ENCODE measurements around the gene TRIM17. TPM values are rescaled to one million over a fixed set of nuclear protein-coding genes. Genes with fewer than 3 reads are reported as not detected.

Gene TRIM17
- total and polyA plus RNA-seq, 9 donors, result 0.72 to 10.0 (median 3.0) TPM

DNA sequence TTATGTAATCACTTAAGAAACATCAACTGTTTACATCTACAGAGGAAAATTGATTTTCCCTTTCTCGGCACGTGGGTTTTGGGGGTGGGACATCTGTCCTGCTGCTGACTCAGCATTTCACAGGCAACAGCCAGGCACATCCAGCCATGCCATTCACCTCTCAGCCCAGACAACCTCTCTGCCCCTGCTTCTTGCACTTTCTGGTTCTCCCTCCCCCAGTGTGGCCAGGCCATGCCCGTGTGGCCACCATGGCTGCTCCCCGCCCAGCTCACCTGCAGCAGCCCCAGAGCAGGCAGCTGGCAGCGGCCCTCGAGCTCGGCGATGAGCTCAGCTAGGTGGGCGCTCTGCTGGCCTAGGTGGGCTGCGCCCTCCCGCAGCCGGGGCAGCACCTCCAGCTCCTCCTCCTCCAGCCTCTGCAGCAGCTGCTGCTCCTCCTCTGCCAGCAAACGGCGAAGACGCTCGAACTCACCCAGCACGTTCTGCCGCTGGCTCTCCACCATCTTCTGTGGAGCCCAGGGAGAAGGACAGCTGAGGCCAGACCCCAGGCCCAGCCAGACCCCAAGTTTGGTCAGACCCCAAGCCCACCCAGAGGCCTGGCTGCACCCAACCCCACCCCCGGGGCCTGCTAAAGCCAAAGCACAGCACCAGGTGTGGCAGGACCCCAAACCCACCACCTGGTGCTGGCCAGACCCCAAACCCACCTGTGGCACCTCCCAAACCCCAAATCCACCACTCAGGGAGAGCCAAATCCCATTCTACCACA is 15.8 kb downstream of the TRIM17 start:
- H3K27me3 ChIP-seq, result no peaks in the 10 kb centered on the region
- DNase-seq, result peak in 1 of 5 donors; percentile 12
- TF ChIP-seq, protein P1, sequence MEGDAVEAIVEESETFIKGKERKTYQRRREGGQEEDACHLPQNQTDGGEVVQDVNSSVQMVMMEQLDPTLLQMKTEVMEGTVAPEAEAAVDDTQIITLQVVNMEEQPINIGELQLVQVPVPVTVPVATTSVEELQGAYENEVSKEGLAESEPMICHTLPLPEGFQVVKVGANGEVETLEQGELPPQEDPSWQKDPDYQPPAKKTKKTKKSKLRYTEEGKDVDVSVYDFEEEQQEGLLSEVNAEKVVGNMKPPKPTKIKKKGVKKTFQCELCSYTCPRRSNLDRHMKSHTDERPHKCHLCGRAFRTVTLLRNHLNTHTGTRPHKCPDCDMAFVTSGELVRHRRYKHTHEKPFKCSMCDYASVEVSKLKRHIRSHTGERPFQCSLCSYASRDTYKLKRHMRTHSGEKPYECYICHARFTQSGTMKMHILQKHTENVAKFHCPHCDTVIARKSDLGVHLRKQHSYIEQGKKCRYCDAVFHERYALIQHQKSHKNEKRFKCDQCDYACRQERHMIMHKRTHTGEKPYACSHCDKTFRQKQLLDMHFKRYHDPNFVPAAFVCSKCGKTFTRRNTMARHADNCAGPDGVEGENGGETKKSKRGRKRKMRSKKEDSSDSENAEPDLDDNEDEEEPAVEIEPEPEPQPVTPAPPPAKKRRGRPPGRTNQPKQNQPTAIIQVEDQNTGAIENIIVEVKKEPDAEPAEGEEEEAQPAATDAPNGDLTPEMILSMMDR (IDR thresholded peaks at IDR 0.05), result no peak
- TF ChIP-seq EP300 (IDR thresholded peaks at IDR 0.05) (no peak), POLR2A (IDR thresholded peaks at IDR 0.05) (no peak)
- H3K36me3 ChIP-seq, result no peaks in the 10 kb centered on the region
- intact Hi-C loops (cut with DNase I), result loop anchor here in 1 of 4 donors (10.0 kb wide), 1 partner anchor 236 kb away; the partner anchor contains the start of gene IBA57
- peaks cover 10% of the 10 kb centered on the region for H3K4me1 ChIP-seq (ENCODE audit: insufficient read depth)
- no peaks in the 10 kb centered on the region for H3K9me3 ChIP-seq
- no peak overlapping the region for H3K27ac ChIP-seq
- no peak overlapping the region for H3K4me3 ChIP-seq
- WGBS, 3 donors, result 82 to 86% (median 85%) methylated on average over 19 of the region's 19 CpGs

DNA sequence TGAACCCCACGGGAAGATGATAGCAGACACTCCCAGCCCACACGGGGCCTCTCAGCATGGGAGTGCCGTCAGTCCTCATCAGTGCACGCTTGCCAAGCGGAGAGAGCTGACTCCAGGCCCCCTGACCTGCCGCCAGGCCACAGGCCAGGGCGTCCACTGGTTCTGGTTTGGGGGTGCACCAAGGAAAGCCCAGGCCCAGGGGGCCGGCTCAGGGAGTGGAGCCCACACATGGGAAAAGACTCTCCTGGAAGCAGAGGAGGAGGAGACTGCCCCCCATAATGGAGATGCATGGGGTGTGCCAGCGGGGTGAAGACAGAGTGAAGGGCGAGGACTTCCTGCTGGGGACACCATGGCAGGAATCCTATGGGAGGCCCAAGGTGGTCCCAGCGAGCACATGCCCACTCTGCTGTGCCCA is 16.4 kb downstream of the TRIM17 start:
- TF ChIP-seq EP300 (IDR thresholded peaks at IDR 0.05) (no peak), POLR2A (IDR thresholded peaks at IDR 0.05) (no peak)
- TF ChIP-seq, protein P1 (IDR thresholded peaks at IDR 0.05), result no peak
- intact Hi-C loops (cut with DNase I), result loop anchor here in 1 of 4 donors (10.0 kb wide), 1 partner anchor 235 kb away; the partner anchor contains the start of gene IBA57
- WGBS, 3 donors, result 85 to 92% (median 91%) methylated on average over 8 to 11 of the region's 11 CpGs
- H3K27me3 ChIP-seq, result no peaks in the 10 kb centered on the region
- H3K9me3 ChIP-seq, result no peaks in the 10 kb centered on the region
- no peaks in the 10 kb centered on the region for H3K36me3 ChIP-seq
- peak in 1 of 5 donors; percentile 16 for DNase-seq
- peaks cover 4% of the 10 kb centered on the region for H3K4me1 ChIP-seq (ENCODE audit: insufficient read depth)
- H3K4me3 ChIP-seq, result no peak overlapping the region
- no peak overlapping the region for H3K27ac ChIP-seq

DNA sequence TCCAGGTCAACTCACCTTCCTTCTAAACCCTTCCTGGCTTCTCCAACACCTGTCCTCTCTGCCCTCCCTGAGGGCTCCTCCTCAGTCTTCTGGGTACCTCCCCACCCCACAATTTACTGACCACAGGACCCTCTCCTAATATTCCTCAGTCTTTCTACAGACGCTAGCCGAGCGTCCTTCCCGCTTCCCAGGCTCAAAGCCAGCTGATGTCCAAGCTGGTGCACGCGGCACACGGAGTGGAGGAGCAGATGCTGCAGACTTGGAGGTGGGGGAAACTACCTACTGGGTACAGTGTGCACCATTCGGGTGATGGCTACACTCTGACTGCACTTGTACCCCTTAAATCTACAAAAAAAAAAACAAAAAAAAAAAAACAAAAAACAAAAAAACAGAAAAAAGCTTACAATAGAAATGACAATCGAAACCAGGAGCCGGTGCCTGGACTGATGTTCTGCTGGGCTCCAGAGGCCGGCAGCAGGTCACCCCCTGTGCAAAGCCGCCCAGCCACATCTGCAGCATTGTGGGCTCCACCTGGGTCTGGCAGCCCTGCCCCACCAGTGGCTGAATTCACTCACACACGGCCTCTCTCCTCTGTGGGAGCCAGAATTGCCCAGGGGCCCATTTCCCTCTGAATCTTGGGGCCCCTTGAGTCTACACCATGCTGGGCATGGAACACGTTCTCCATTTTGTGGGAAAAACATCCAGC is 17.0 kb downstream of the TRIM17 start:
- H3K36me3 ChIP-seq, result no peaks in the 10 kb centered on the region
- no peak overlapping the region for H3K27ac ChIP-seq
- H3K27me3 ChIP-seq, result no peaks in the 10 kb centered on the region
- H3K4me1 ChIP-seq (ENCODE audit: insufficient read depth), result peaks cover 3% of the 10 kb centered on the region
- peak in 1 of 5 donors; percentile 10 for DNase-seq
- intact Hi-C loops (cut with DNase I), result loop anchor here in 1 of 4 donors (5.0 to 10.0 kb wide), 2 partner anchors 235 to 347 kb away; partner anchors contain the start of gene IBA57
- TF ChIP-seq EP300 (IDR thresholded peaks at IDR 0.05), result no peak
- TF ChIP-seq, protein P1 (IDR thresholded peaks at IDR 0.05), result no peak
- no peak overlapping the region for H3K4me3 ChIP-seq
- no peaks in the 10 kb centered on the region for H3K9me3 ChIP-seq
- WGBS, 3 donors, result 91 to 92% (median 92%) methylated on average over 14 of the region's 14 CpGs

DNA sequence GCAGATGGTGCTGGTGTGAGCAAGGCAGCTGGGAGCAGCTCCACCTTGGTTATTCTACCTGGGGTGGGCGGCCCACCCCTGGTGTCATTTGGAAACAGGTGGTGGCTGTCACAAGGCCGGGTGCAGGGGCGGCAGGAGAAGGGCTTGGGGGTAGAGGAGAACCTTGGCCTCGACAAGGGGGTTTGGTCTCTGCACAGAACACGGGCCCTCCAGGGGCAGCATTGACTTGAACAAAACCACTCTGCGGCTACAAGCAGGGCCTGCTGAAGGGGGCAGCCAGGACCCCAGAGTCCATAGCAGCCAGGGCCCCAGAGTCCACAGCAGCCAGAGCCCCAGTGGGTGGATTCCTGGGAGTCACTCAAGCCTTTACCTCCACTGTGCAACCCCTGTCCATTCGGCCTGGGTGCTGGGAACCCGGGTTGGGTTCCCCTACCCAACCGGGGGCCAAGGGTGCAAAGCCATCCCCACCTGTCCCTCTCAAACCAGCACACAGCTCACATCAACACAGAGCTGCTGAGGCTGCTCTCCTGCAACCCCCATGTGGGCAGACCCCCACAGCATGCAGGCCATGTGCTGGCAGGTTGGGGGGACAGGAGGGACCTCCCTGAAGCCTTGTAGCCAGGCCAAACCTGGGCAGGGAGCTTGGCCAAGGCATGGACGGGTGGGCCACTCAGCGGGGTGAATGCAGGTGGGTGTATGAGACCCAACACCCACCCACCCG is 17.8 kb downstream of the TRIM17 start:
- Histone ChIP-seq H3K4me3 (no peak overlapping the region), H3K27ac (no peak overlapping the region), H3K9me3 (no peaks in the 10 kb centered on the region), H3K36me3 (no peaks in the 10 kb centered on the region), H3K27me3 (no peaks in the 10 kb centered on the region), H3K4me1 (ENCODE audit: insufficient read depth) (peaks cover under 1% of the 10 kb centered on the region)
- peak in 2 of 5 donors; percentile 13 to 26 for DNase-seq
- WGBS, 3 donors, result 84 to 88% (median 87%) methylated on average over 12 of the region's 12 CpGs
- no peak for TF ChIP-seq EP300 (IDR thresholded peaks at IDR 0.05)
- TF ChIP-seq POLR2A (IDR thresholded peaks at IDR 0.05), result no peak
- TF ChIP-seq, protein P1 (IDR thresholded peaks at IDR 0.05), result no peak
- intact Hi-C loops (cut with DNase I), result loop anchor here in 1 of 4 donors (5.0 kb wide), 1 partner anchor 347 kb away; no protein-coding TSS in a partner anchor
